Measurements from ENCODE around the gene MIDN. TPM values are rescaled to one million over a fixed set of nuclear protein-coding genes. Genes with fewer than 3 reads are reported as not detected.

The MIDN gene
- total and polyA plus RNA-seq, 2 donors (not counting 1 experiment from before 2014, with no cell fraction given): 12.0 to 18.8 TPM

GRCh38 chr19:1296575-1297271, 48.3 kb downstream of the MIDN start:
- Histone ChIP-seq H3K4me1 (ENCODE audit: control insufficient read depth, extremely low read depth, insufficient read depth, low read length) (no peaks in the 10 kb centered on the region), H4K20me1 (ENCODE audit: control insufficient read depth, extremely low read depth, insufficient read depth, low read length) (no peaks in the 10 kb centered on the region), H3K79me2 (ENCODE audit: control insufficient read depth, insufficient read depth, low read length) (no peaks in the 10 kb centered on the region), H3K9me3 (ENCODE audit: control insufficient read depth, insufficient read depth, low read depth, low read length) (no peaks in the 10 kb centered on the region), H2AFZ (ENCODE audit: low read length) (no peak overlapping the region), H3K27ac (ENCODE audit: insufficient read depth, low read length) (no peak overlapping the region), H3K9ac (ENCODE audit: insufficient read depth, low read length) (no peak overlapping the region), H3K36me3 (ENCODE audit: control insufficient read depth, insufficient read depth, low read length) (no peaks in the 10 kb centered on the region), H3K4me2 (ENCODE audit: extremely low read depth, insufficient read depth, low read length) (no peak overlapping the region), H3K27me3 (ENCODE audit: control insufficient read depth, insufficient read depth, low read length) (no peaks in the 10 kb centered on the region), H3K4me3 (replicated peaks in 1 of 4; ENCODE audit: control extremely low read depth in 1 of 4, insufficient read depth in 1 of 4, low read depth in 3 of 4, low read length in 4 of 4) (no peak overlapping the region)
- DNase-seq (ENCODE audit: low read depth in 2 of 2): no peak
- TF ChIP-seq CTCF (conservative IDR thresholded peaks at IDR 0.05 in 1 of 2, IDR thresholded peaks at IDR 0.05 in 1 of 2; ENCODE audit: low read depth in 1 of 2, low read length in 2 of 2): no peak
- no peak for TF ChIP-seq EZH2 (IDR thresholded peaks at IDR 0.05; ENCODE audit: low read length, missing control alignments)

GRCh38 chr19:1298235-1298634, 49.9 kb downstream of the MIDN start:
- DNase-seq (ENCODE audit: low read depth in 2 of 2): no peak
- no peak overlapping the region for H3K4me3 ChIP-seq (replicated peaks in 1 of 4; ENCODE audit: control extremely low read depth in 1 of 4, insufficient read depth in 1 of 4, low read depth in 3 of 4, low read length in 4 of 4)
- H3K4me2 ChIP-seq (ENCODE audit: extremely low read depth, insufficient read depth, low read length): no peak overlapping the region
- H3K4me1 ChIP-seq (ENCODE audit: control insufficient read depth, extremely low read depth, insufficient read depth, low read length): no peaks in the 10 kb centered on the region
- no peaks in the 10 kb centered on the region for H3K36me3 ChIP-seq (ENCODE audit: control insufficient read depth, insufficient read depth, low read length)
- no peaks in the 10 kb centered on the region for H3K9me3 ChIP-seq (ENCODE audit: control insufficient read depth, insufficient read depth, low read depth, low read length)
- H3K9ac ChIP-seq (ENCODE audit: insufficient read depth, low read length): no peak overlapping the region
- no peak overlapping the region for H3K27ac ChIP-seq (ENCODE audit: insufficient read depth, low read length)
- TF ChIP-seq CTCF (conservative IDR thresholded peaks at IDR 0.05 in 1 of 2, IDR thresholded peaks at IDR 0.05 in 1 of 2; ENCODE audit: low read depth in 1 of 2, low read length in 2 of 2) (no peak), EZH2 (IDR thresholded peaks at IDR 0.05; ENCODE audit: low read length, missing control alignments) (no peak)
- no peaks in the 10 kb centered on the region for H3K79me2 ChIP-seq (ENCODE audit: control insufficient read depth, insufficient read depth, low read length)
- H3K27me3 ChIP-seq (ENCODE audit: control insufficient read depth, insufficient read depth, low read length): no peaks in the 10 kb centered on the region
- no peaks in the 10 kb centered on the region for H4K20me1 ChIP-seq (ENCODE audit: control insufficient read depth, extremely low read depth, insufficient read depth, low read length)
- H2AFZ ChIP-seq (ENCODE audit: low read length): no peak overlapping the region

GRCh38 chr19:1299801-1300200, 51.4 kb downstream of the MIDN start:
- TF ChIP-seq CTCF (conservative IDR thresholded peaks at IDR 0.05 in 1 of 2, IDR thresholded peaks at IDR 0.05 in 1 of 2; ENCODE audit: low read depth in 1 of 2, low read length in 2 of 2) (no peak), EZH2 (IDR thresholded peaks at IDR 0.05; ENCODE audit: low read length, missing control alignments) (no peak)
- Histone ChIP-seq H3K27me3 (ENCODE audit: control insufficient read depth, insufficient read depth, low read length) (no peaks in the 10 kb centered on the region), H2AFZ (ENCODE audit: low read length) (no peak overlapping the region), H3K9me3 (ENCODE audit: control insufficient read depth, insufficient read depth, low read depth, low read length) (no peaks in the 10 kb centered on the region), H3K4me3 (replicated peaks in 1 of 4; ENCODE audit: control extremely low read depth in 1 of 4, insufficient read depth in 1 of 4, low read depth in 3 of 4, low read length in 4 of 4) (no peak overlapping the region), H3K79me2 (ENCODE audit: control insufficient read depth, insufficient read depth, low read length) (no peaks in the 10 kb centered on the region), H3K36me3 (ENCODE audit: control insufficient read depth, insufficient read depth, low read length) (no peaks in the 10 kb centered on the region), H4K20me1 (ENCODE audit: control insufficient read depth, extremely low read depth, insufficient read depth, low read length) (no peaks in the 10 kb centered on the region), H3K9ac (ENCODE audit: insufficient read depth, low read length) (no peak overlapping the region), H3K4me1 (ENCODE audit: control insufficient read depth, extremely low read depth, insufficient read depth, low read length) (no peaks in the 10 kb centered on the region), H3K27ac (ENCODE audit: insufficient read depth, low read length) (no peak overlapping the region), H3K4me2 (ENCODE audit: extremely low read depth, insufficient read depth, low read length) (no peak overlapping the region)
- no peak for DNase-seq (ENCODE audit: low read depth in 2 of 2)
